NCI-H1417 (cell line): Measurements from ENCODE around the gene ARL15.

Source experiments
- DNase-seq, 3 experiments: peaks; one replicate each; lab custom pipeline; 2025; lab: John Stamatoyannopoulos, UW

ARL15 gene

GRCh38 chr5:54285686-54286085, 24.7 kb downstream of the ARL15 start:
- peak in 1 of 3 experiments; percentile 3 for DNase-seq

GRCh38 chr5:54284586-54284985, 25.8 kb downstream of the ARL15 start:
- DNase-seq = no peak

GRCh38 chr5:54282876-54283275, 27.5 kb downstream of the ARL15 start:
- no peak for DNase-seq

GRCh38 chr5:54281960-54282692, 28.2 kb downstream of the ARL15 start:
- DNase-seq = peak in 2 of 3 experiments; percentile 2 to 21

- no peak for DNase-seq
Measured at GRCh38 chr5:54279960-54280359, 30.4 kb downstream of the ARL15 start.

GRCh38 chr5:54278979-54279717, 31.2 kb downstream of the ARL15 start:
- DNase-seq = no peak

- no peak for DNase-seq
Measured at GRCh38 chr5:54278036-54278830, 32.1 kb downstream of the ARL15 start.

GRCh38 chr5:54276048-54276447, 34.3 kb downstream of the ARL15 start:
- no peak for DNase-seq

GRCh38 chr5:54275361-54275760, 35.0 kb downstream of the ARL15 start:
- DNase-seq = no peak

GRCh38 chr5:54274944-54275343, 35.4 kb downstream of the ARL15 start:
- no peak for DNase-seq

- DNase-seq = no peak
Measured at GRCh38 chr5:54273715-54274114, 36.7 kb downstream of the ARL15 start.

- DNase-seq = no peak
Measured at GRCh38 chr5:54272746-54273145, 37.6 kb downstream of the ARL15 start.

- no peak for DNase-seq
Measured at GRCh38 chr5:54270326-54270725, 40.0 kb downstream of the ARL15 start.

GRCh38 chr5:54264574-54264973, 45.8 kb downstream of the ARL15 start:
- DNase-seq = no peak

- DNase-seq = no peak
Measured at GRCh38 chr5:54263447-54263846, 46.9 kb downstream of the ARL15 start.

GRCh38 chr5:54261596-54261995, 48.8 kb downstream of the ARL15 start:
- no peak for DNase-seq

GRCh38 chr5:54259981-54260380, 50.4 kb downstream of the ARL15 start:
- no peak for DNase-seq

GRCh38 chr5:54259090-54259489, 51.3 kb downstream of the ARL15 start:
- no peak for DNase-seq

- peak in 1 of 3 experiments; percentile 50 for DNase-seq
Measured at GRCh38 chr5:54257366-54258118, 52.8 kb downstream of the ARL15 start.

- peak in 1 of 3 experiments; percentile 3 for DNase-seq
Measured at GRCh38 chr5:54254482-54255198, 55.7 kb downstream of the ARL15 start.

- peak in 1 of 3 experiments; percentile 12 for DNase-seq
Measured at GRCh38 chr5:54251981-54252380, 58.4 kb downstream of the ARL15 start.
